ENCODE data around the gene DPY19L1. TPM values are rescaled to one million over a fixed set of nuclear protein-coding genes. Genes with fewer than 3 reads are reported as not detected.
"Not testable (repeated sequence)": the region's sequence is repeated elsewhere in the genome, so short reads cannot be mapped to it uniquely, and the experiment has no call there.

The DPY19L1 gene
- 24.4 TPM for polyA plus RNA-seq (2013, experiment 1 of 2; ENCODE audit: insufficient read length)
- polyA plus RNA-seq (2013, experiment 2 of 2; ENCODE audit: insufficient read length) = 25.7 TPM

- DNase-seq = no peak
Observed at GRCh38 chr7:35037211-35037525, at the start of gene DPY19L1. DPY19L1 (minus strand) TSS chr7:35037485; CDS start chr7:35037394, 91 bp downstream.

DNA sequence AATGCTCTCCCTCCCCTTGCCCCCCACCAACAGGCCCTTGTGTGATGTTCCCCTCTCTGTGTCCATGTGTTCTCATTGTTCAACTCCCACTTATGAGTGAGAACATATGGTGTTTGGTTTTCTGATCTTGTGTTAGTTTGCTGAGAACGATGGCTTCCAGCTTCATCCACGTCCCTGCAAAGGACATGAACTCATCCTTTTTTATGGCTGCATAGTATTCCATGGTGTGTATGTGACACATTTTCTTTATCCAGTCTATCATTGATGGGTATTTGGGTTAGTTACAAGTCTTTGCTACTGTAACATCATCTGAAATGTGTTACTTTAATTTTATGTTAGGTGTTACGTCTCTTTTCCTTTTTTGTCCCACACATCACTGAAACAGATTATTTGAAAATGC is 42.2 kb upstream of the DPY19L1 start:
- DNase-seq = not testable (repeated sequence)

- not testable (repeated sequence) for DNase-seq
Observed at GRCh38 chr7:35074008-35074407, 36.7 kb upstream of the DPY19L1 start.

GRCh38 chr7:35072950-35073827 is 35.9 kb upstream of the DPY19L1 start:
- peak; percentile 45 for DNase-seq

DNA sequence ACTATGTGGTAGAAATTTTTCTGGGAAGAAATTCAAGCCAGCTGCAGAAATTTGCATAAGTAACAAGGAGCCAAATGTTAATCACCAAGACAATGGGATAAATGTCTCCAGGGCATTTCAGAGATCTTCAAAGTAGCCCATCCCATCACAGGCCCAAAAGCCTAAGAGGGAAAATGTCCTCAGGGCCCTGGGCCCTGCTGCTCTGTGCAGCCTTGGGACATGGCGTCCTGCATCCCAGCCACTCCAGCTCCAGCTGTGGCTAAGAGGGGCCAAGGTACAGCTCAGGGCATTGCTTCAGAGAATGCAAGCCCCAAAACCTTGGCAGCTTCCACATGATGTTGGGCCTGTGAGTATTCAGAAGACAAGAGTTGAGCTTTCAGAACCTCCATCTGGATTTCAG is 31.8 kb upstream of the DPY19L1 start:
- not testable (repeated sequence) for DNase-seq

DNA sequence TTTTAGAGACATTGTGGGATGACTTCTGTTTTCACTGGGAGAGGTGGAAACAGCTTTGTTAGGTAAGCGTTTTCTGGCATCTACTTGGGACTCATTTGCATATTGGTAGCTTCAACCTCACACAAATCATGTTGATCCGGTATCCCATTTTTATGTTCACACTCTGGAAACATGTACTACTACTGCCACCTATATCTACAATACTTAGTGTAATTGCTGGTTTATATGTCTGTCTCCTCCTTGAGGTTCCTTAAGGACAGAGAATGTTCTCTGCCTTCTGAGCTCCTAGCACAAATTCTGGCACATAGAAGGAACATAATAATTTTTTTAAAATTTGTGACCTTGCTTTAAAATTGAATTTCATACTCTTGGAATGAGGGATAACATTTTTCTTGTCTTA is 28.1 kb upstream of the DPY19L1 start:
- not testable (repeated sequence) for DNase-seq

DNA sequence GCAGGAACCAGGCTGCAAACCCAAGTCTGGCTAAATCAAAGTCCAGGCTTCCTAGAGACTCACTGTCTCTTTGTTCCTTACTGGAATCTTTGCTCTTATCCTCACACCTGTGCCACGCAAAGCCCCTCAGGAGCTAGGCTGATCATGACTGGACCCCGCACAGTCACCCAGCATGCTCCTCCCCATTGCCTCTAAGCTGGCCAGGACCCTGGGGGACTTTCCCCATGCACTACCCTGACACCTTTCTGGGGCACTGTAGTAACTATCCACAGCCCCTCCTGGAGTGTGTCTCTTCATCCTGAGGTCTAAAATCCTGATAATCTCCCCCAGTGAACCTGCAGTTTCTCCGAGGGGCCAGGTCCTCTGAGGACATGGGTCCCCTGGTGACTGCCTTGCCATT is 21.3 kb upstream of the DPY19L1 start:
- DNase-seq = not testable (repeated sequence)

- not testable (repeated sequence) for DNase-seq
Observed at GRCh38 chr7:35057505-35058451, 20.5 kb upstream of the DPY19L1 start.

GRCh38 chr7:35055733-35056132 is 18.4 kb upstream of the DPY19L1 start:
- not testable (repeated sequence) for DNase-seq

DNA sequence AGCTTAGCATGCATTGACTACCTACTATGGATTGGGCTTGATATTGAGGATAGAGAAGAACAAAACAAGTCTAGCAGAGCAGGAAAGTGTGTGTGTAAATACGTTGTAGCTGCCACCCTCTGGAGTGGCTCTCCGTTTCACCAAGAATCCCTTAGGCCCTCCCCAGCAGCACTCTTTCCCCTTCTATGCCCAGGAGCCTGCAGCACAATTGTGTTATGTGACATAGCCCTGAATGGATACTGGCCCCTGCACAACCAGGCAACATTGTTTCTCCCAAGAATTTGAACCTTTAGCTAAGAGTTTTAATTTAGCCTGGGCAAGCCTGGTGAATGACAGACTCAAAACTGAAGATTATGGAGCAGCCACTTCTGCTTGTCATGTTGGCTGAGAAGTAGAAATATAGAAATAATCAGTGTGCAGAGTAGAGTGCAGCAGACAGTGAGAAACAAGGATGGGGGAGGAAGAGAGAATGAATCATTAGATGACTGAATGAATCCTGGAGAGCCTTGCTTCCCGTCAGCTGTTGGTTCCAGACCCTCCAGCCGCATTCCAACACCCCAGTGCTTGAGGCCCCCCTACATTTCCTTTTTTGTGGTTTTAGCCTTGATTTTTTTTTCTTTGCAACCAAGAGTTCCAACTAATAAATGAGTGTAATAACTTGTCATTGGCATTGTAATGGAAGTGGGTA is 16.3 kb upstream of the DPY19L1 start:
- DNase-seq = peak; percentile 75

DNA sequence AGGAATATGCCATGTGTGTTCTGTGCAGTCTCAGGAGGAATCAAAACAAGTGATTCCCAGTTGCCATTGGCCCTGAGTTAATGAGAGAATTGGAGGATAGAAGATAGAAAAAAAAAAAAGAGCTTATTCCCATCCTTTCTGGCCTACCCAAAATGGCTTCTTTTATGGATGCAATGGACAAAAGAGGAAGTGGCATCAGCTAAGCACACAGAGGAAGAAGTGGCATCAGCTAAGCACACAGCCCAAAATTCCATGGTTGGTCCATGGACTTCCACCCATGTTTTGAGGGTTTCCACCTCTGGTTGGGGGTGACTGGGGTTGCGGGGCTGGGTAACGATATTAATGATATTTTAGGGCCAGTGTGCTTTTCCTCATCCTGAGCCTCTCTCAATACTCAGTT is 11.1 kb upstream of the DPY19L1 start:
- DNase-seq = not testable (repeated sequence)

DNA sequence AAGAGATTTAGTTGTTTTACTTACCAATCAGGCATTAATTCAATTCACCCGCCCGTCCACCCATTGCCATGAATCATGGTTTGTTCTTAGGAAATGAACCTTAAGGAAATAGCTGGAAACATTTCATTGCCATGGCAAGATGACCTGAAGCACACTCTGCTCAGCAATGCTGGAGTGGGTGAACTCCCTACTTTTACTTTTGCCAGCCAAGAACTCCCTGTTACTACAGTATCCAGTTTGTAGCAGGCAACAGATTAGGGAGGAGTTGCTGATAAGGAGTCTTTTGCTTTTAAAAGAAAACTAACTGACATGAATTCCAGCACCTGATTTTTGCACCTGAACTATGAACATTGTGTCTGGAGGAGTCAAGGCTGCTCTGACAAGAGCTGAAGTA is 10.6 kb upstream of the DPY19L1 start:
- DNase-seq = not testable (repeated sequence)

GRCh38 chr7:35047263-35047911 is 10.1 kb upstream of the DPY19L1 start:
- DNase-seq = not testable (repeated sequence)

- not testable (repeated sequence) for DNase-seq
Observed at GRCh38 chr7:35043301-35043700, 6.0 kb upstream of the DPY19L1 start.

GRCh38 chr7:35040906-35041305 is 3.6 kb upstream of the DPY19L1 start:
- no peak for DNase-seq

DNA sequence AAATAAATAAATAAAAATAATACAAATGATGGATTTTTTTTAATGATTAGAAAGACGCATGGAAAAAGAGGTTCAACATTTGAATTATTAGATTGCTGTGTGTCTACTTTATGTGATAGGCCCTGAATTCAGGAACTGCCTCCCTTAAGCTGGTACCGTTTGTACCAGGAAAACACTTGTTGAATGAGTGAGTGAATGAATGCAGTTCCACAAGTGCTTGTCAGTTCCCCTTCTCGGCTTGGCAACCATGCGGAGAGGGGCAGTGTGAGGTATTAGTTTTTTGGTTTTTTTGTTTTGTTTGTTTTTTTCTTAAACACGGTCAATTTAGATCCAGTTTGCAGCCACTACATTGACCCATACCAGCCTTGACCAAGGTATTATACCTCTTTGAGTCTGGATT is 2.1 kb upstream of the DPY19L1 start:
- no peak for DNase-seq

GRCh38 chr7:35038354-35038753 is 1.1 kb upstream of the DPY19L1 start:
- no peak for DNase-seq

- peak; percentile 96 for DNase-seq
Observed at GRCh38 chr7:35037526-35038341, 449 bp upstream of the DPY19L1 start.

DNA sequence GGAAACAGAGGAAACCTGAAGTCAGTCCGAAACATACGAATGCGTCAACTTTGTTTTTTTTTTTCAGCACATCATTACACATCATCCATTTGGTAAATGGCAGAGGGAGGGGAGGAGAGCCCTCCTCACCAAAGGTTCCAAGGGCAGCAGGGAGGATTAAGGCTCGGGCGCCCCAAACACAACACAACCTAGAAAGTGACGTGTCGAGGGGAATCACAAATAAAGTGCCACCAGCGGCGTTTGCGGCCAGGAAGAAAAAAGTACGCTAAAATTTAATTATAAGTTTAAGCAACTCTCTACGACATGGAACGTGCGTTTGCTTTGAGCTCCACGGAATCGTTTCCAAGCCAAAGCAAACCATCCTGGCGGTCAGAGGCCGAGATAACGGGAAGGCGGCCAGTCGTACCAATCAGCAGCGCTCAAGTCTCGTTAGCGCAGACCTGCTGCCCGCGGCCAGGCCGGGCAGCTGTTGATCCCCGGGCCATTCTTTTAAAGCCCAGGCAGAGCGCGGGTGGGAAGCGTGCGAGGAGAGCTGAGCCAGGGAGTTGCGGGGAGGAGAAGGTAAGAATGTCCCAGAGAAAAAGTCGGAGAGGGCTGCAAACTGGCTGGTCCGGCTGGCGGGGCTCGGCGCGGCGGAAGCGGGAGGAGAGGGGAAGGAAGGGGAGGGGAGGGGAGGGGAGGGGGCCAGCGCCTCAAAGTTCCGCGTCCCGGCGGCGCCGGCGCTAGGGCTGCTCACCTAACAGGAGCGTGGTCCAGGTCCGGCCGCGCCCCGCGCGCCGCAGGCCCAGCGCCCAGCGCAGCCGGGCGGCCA is 719 bp downstream of the DPY19L1 start:
- peak; percentile 44 for DNase-seq

- peak; percentile 40 for DNase-seq
Observed at GRCh38 chr7:35035511-35035961, 1.7 kb downstream of the DPY19L1 start.

Measured in fibroblast of skin of abdomen (primary cell).